Heart left ventricle (tissue), 13 donors: ENCODE measurements around the gene RPL6.

Source experiments
- CTCF ChIP-seq, 12 donors: fragments of 200-600 bp; sonication (generic) in 4 of 12; IDR thresholded peaks; one replicate each; pipeline versions ENCODE4 v1.5.0 to v1.8.0; 2018 to 2022; ENCODE audit warnings: antibody characterized with exemption in 12 of 12, mild to moderate bottlenecking in 5 of 12
- POLR2A ChIP-seq, 2 donors: fragments of 450-650 bp; IDR thresholded peaks; one replicate each; pipeline ENCODE4 v1.6.1; 2017; ENCODE audit warnings: antibody characterized with exemption in 2 of 2, mild to moderate bottlenecking in 2 of 2, moderate library complexity in 2 of 2
- donor health status: ischemic (EF 13 %, LVEDD 7.1; RV severe dilation, severe dysfunction).
- donor health status: DM: no; HTN: yes; CAD: no.
- donor health status: DM: no; HTN: no; CAD: no.
- donor health status: ischemic (EF 25% LVEDD 6.9; RV normal size, moderate dysfunction).
- donor health status: ischemic (EF 25% LVEDD 5.7; RV mildly dilated, moderate dysfunction).
- donor health status: ischemic (EF 35%, LVEDD 5.7; RV mildly dilated, moderate dysfunction).
- donor health status: nonischemic (EF 11% LVEDD 7.7; RV severe dilation, severe dysfunction).
- donor health status: DM: yes; HTN: yes; CAD: no.
- donor health status: PGD.
- donor health status: ischemic (EF 29% LVEDD 5.4; RV normal size, mild dysfunction).
- donor health status: nonischemic (EF 23%, LVEDD 6.1; RV moderate dilation, normal function).

- TF ChIP-seq CTCF (IDR thresholded peaks at IDR 0.05): no peak
- no peak for TF ChIP-seq POLR2A (IDR thresholded peaks at IDR 0.05)
Measured at GRCh38 chr12:112401903-112402498, 7.4 kb downstream of the RPL6 start.
